HG03439 (cell line): Measurements from ENCODE around the gene ADAMTS20.
"Not testable (repeated sequence)": the region's sequence is repeated elsewhere in the genome, so short reads cannot be mapped to it uniquely, and the experiment has no call there.

Experiments
- ATAC-seq: cut with Tn5 transposase; IDR thresholded peaks from one replicate; pipeline ENCODE4 v1.9.1; 2021; ENCODE audit warnings: mild to moderate bottlenecking, moderate library complexity; ENCODE audit not compliant: unreplicated experiment

ADAMTS20 gene, protein sequence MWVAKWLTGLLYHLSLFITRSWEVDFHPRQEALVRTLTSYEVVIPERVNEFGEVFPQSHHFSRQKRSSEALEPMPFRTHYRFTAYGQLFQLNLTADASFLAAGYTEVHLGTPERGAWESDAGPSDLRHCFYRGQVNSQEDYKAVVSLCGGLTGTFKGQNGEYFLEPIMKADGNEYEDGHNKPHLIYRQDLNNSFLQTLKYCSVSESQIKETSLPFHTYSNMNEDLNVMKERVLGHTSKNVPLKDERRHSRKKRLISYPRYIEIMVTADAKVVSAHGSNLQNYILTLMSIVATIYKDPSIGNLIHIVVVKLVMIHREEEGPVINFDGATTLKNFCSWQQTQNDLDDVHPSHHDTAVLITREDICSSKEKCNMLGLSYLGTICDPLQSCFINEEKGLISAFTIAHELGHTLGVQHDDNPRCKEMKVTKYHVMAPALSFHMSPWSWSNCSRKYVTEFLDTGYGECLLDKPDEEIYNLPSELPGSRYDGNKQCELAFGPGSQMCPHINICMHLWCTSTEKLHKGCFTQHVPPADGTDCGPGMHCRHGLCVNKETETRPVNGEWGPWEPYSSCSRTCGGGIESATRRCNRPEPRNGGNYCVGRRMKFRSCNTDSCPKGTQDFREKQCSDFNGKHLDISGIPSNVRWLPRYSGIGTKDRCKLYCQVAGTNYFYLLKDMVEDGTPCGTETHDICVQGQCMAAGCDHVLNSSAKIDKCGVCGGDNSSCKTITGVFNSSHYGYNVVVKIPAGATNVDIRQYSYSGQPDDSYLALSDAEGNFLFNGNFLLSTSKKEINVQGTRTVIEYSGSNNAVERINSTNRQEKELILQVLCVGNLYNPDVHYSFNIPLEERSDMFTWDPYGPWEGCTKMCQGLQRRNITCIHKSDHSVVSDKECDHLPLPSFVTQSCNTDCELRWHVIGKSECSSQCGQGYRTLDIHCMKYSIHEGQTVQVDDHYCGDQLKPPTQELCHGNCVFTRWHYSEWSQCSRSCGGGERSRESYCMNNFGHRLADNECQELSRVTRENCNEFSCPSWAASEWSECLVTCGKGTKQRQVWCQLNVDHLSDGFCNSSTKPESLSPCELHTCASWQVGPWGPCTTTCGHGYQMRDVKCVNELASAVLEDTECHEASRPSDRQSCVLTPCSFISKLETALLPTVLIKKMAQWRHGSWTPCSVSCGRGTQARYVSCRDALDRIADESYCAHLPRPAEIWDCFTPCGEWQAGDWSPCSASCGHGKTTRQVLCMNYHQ (N-terminal part only)

DNA sequence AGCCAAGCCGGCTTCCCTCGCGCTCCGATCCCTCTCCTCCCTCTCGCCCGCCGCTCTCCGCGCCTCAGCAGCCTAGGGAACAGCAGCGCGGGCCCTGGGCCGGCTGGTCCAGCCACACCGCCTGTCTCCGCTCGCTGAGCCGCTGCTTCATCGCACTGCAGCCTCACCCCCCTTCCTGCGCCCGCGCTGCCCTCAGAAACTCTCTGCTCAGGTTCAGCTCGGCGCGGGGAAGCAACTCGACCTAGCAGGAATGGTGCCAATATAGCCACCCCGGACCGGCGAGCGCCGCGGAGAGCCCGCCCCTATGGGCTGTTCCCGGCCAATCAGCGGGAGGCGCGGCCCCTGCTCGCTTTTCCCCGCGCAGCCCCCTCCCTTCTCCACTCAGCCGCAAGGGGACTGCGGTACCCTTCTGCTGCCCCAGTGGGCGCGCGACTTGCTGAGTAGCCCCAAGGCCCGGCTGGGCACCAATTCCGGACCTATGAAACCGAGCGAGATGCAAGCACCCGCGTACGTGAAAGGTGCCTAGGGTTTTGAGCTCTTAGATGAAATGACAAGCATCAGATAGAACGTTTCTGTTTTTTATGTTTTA, at the start of gene ADAMTS20:
ADAMTS20 (minus strand) TSS at position 233 of the 589 bp plus-strand sequence. CDS start 282 bp downstream, outside the sequence.
- no peak for ATAC-seq

DNA sequence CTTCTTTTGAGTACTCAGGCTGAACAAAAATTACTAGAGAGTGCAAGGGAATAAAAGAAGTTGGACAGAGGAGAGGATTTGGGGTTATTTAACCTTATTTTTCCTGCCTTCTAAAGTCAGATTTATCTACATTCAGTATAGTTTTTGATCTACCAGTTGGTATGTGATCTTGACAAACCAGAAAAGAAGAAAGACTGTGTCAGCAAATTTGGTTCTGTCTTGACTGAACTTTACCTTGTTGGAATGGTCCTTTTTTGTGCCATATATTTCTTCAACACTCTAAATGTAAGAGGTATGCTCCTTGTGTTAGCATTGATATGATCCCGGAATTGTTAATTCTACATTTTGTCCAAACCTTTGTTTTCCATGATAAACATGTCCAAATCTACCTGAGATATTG, 47.7 kb upstream of the ADAMTS20 start:
- ATAC-seq = no peak

- no peak for ATAC-seq
Measured at GRCh38 chr12:43599066-43599465, 47.1 kb upstream of the ADAMTS20 start.

- no peak for ATAC-seq
Measured at GRCh38 chr12:43590307-43590706, 38.3 kb upstream of the ADAMTS20 start.

GRCh38 chr12:43586646-43587245, 34.7 kb upstream of the ADAMTS20 start:
- no peak for ATAC-seq

- ATAC-seq = no peak
Measured at GRCh38 chr12:43585676-43586075, 33.7 kb upstream of the ADAMTS20 start.

DNA sequence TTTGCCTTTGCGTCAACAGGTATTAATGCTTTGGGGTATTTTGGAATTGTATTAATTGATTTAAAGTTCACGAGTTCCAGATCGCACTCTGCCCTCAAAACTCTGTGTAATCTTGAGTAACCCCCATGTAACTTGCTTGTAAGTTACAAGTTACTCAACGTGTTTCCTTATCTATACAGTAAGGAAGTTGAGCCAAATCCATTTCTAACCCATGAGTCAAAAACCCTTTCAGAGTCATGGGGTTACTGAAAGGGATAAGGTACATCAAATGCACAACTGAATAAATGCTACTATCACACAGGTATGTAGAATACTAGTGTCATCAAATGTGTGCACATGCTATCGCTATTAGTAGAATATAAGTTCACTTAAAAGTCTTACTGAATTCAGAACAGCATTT, 28.6 kb upstream of the ADAMTS20 start:
- no peak for ATAC-seq

GRCh38 chr12:43579206-43579605, 27.2 kb upstream of the ADAMTS20 start:
- no peak for ATAC-seq

DNA sequence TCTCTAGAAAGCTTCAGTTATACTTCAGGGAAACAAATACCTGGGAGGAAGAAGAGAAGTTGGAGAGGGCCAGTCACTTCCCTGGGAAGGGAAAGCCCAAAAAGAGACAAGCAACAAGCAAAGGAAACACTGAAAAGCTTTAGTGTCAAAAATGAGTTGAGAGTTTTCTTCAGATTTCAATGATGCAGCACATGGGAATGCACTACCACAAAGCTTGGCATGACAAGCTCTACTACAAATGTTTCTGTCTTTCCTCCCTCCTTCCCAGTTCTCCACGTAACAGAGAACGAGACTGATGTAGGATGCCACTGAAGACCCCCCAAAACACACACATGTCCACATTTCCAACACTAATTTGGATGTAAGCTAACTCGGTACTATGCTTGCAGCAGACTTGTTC, 26.8 kb upstream of the ADAMTS20 start:
- no peak for ATAC-seq

GRCh38 chr12:43577381-43577780, 25.4 kb upstream of the ADAMTS20 start:
- no peak for ATAC-seq

GRCh38 chr12:43576162-43576561, 24.2 kb upstream of the ADAMTS20 start:
- ATAC-seq = no peak

DNA sequence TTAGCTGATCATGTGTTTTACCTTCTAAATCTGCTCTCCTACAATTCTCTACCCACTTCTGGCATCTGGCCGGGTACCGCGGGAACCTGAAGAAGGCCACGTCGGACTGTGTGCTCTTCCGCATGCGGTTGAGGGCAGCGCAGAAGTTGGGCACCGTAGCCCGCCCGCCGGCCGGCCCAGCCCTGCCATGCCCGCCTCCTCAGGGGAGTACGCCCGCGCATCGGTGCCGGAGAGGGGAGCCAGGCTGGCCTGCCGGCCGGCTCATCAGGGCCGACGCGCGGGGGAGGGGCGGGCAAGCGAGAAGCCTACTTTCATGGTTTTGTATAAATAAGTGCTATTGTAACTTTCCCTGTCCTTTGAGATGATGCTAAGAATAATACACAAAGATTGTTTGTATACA, 19.9 kb upstream of the ADAMTS20 start:
- ATAC-seq = no peak

DNA sequence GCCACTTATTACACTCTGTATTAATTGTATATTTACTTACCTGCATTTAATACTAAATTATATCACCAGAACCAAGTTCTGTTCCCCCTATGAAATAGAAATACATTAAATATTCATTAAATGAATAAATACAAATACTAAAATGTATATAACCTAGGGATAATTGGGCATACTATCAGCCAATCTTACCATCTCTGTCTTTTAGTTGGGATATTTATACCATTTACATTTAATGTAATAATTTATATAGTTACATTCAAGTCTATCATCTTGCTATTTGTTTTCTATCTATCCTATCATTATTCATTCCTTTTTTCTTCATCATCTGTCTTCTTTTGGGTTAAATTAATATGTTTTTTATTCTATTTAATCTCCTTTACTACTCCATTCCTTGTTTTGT, 4.1 kb upstream of the ADAMTS20 start:
- no peak for ATAC-seq

GRCh38 chr12:43551279-43551970, 578 bp downstream of the ADAMTS20 start:
- no peak for ATAC-seq

DNA sequence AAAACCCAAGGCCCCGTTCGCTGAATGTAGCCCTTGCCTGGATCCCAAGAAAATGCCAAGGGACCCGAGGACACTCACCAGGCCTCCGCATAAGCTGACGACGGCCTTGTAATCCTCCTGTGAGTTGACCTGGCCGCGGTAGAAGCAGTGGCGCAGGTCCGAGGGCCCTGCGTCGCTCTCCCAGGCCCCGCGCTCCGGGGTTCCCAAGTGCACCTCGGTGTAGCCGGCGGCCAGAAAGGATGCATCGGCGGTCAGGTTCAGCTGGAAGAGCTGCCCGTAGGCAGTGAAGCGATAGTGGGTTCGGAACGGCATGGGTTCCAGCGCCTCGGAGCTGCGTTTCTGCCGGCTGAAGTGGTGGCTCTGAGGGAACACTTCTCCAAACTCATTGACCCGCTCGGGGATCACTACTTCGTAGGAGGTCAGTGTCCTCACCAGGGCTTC, 1.2 kb downstream of the ADAMTS20 start:
- ATAC-seq = no peak

GRCh38 chr12:43544703-43545102, 7.3 kb downstream of the ADAMTS20 start:
- no peak for ATAC-seq

DNA sequence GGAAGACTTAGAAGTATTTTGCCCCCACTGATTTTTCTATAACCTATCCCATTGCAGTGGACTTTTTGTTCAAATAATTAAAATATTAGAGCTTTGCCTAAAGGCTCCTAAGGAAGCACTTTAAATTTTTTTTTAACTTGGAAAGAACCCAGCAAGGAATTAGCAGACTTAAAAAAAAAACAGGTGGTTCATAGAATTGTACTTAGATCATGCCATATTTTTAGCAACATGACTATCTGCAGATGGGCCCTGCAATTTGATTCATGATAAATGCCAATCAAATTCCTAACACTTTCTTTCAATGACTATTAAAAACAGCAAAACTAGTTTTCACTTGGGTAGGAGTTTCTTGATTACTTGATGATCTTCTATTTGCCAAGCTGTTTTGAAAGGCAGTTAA, 11.5 kb downstream of the ADAMTS20 start:
- no peak for ATAC-seq

- ATAC-seq = not testable (repeated sequence)
Measured at GRCh38 chr12:43537675-43538074, 14.3 kb downstream of the ADAMTS20 start.

GRCh38 chr12:43516045-43516444, 36.0 kb downstream of the ADAMTS20 start:
- ATAC-seq = no peak

GRCh38 chr12:43501703-43502102, 50.3 kb downstream of the ADAMTS20 start:
- ATAC-seq = no peak
